Heart left ventricle (tissue), 13 donors: ENCODE results near the gene B4GALT2.

Experiments used
- POLR2A ChIP-seq, 2 donors: fragments of 450-650 bp; IDR thresholded peaks; one replicate each; pipeline ENCODE4 v1.6.1; 2017; ENCODE audit warnings: antibody characterized with exemption in 2 of 2, mild to moderate bottlenecking in 2 of 2, moderate library complexity in 2 of 2
- TF ChIP-seq, protein P1 (sequence below), 12 donors: fragments of 200-600 bp; sonication (generic) in 4 of 12; IDR thresholded peaks; one replicate each; pipeline versions ENCODE4 v1.5.0 to v1.8.0; 2018 to 2022; ENCODE audit warnings: antibody characterized with exemption in 12 of 12, mild to moderate bottlenecking in 5 of 12
- donor health status: ischemic (EF 13 %, LVEDD 7.1; RV severe dilation, severe dysfunction).
- donor health status: DM: no; HTN: yes; CAD: no.
- donor health status: DM: no; HTN: no; CAD: no.
- donor health status: ischemic (EF 25% LVEDD 6.9; RV normal size, moderate dysfunction).
- donor health status: ischemic (EF 25% LVEDD 5.7; RV mildly dilated, moderate dysfunction).
- donor health status: ischemic (EF 35%, LVEDD 5.7; RV mildly dilated, moderate dysfunction).
- donor health status: nonischemic (EF 11% LVEDD 7.7; RV severe dilation, severe dysfunction).
- donor health status: DM: yes; HTN: yes; CAD: no.
- donor health status: PGD.
- donor health status: ischemic (EF 29% LVEDD 5.4; RV normal size, mild dysfunction).
- donor health status: nonischemic (EF 23%, LVEDD 6.1; RV moderate dilation, normal function).

GRCh38 chr1:44032170-44032790, 53.3 kb downstream of the B4GALT2 start:
- no peak for TF ChIP-seq POLR2A (IDR thresholded peaks at IDR 0.05)
- TF ChIP-seq, protein P1, sequence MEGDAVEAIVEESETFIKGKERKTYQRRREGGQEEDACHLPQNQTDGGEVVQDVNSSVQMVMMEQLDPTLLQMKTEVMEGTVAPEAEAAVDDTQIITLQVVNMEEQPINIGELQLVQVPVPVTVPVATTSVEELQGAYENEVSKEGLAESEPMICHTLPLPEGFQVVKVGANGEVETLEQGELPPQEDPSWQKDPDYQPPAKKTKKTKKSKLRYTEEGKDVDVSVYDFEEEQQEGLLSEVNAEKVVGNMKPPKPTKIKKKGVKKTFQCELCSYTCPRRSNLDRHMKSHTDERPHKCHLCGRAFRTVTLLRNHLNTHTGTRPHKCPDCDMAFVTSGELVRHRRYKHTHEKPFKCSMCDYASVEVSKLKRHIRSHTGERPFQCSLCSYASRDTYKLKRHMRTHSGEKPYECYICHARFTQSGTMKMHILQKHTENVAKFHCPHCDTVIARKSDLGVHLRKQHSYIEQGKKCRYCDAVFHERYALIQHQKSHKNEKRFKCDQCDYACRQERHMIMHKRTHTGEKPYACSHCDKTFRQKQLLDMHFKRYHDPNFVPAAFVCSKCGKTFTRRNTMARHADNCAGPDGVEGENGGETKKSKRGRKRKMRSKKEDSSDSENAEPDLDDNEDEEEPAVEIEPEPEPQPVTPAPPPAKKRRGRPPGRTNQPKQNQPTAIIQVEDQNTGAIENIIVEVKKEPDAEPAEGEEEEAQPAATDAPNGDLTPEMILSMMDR (IDR thresholded peaks at IDR 0.05) = no peak
